Measurements from ENCODE around the gene BATF. TPM values are rescaled to one million over a fixed set of nuclear protein-coding genes. Genes with fewer than 3 reads are reported as not detected.

Gene BATF, protein sequence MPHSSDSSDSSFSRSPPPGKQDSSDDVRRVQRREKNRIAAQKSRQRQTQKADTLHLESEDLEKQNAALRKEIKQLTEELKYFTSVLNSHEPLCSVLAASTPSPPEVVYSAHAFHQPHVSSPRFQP
- 0.26 TPM in 1 of 2 replicates, not detected in the other for total RNA-seq

DNA sequence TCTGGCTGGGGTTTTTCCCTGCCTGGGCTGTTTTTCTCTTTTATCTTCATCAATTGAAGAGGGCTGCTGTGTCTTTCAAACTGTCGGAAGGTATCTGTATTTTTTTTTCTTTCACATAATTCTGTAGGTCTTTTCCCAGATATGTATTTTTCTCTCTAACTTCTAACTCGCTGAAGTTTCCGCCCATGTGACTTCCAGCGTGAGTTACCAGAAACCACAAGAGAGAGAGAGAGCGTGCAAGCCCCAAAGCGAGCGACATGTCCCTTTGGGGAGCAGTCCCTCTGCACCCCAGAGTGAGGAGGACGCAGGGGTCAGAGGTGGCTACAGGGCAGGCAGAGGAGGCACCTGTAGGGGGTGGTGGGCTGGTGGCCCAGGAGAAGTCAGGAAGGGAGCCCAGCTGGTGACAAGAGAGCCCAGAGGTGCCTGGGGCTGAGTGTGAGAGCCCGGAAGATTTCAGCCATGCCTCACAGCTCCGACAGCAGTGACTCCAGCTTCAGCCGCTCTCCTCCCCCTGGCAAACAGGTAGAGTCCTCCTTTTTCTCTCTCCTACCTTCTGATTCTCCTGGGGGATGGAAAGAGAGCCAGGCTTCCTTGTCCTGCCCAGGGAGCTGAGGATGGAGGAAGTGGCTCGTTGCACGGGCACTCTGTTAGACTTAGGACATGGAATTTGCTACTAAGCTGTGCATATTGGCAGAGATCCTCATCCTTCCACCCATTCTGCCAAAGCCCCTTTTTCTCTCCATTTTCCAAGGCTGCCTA, at the start of gene BATF:
Gene BATF (plus strand): TSS at position 246 of the 759 bp plus-strand sequence. CDS start 214 bp downstream, at position 460.

DNA sequence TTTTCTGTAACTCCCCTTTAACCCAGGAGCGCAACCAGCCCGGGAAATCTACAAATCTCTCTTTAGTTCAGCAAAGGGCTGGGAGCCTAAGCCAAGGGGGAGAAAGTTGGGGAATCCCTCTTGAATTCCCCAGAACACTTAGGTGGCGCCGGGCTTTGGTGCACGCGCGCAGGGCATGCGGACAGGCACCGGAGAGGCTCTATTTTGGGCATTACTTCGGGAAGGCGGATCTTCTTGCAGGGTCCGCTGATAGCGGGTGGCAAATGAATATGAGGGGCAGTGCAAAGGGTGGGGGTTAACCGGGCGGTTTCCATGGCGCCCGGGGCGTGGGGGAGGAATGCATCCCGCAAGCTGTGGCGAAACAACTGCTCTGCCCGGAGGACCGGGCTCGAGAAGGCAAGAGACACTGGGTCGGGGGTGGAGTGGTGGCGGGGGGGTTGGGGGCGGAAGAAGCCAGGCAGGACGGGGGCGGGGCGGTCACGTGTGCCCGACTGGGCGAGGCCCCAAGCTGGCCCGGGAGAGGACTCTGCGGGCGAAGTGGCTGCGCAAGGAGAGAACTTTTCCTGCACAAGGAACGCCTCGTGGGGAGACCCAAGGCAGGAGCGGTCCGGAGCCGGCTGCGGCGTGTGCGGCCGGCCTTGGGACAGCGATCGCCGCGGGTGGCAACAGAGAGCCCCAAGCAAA, 56.0 kb downstream of the BATF start, which contains the start of gene FLVCR2:
Gene FLVCR2 (plus strand): TSS at position 519 of the 684 bp plus-strand sequence. CDS start 353 bp downstream, outside the sequence.

Other genes starting within 250 kb of the BATF start
- gene FOS, start 243.6 kb upstream of the BATF start, total RNA-seq: 41.1 and 43.9 TPM in 2 replicates
- 33.9 and 47.5 TPM in 2 replicates for gene JDP2, start 94.4 kb upstream of the BATF start, total RNA-seq
- 0.69 and 3.1 TPM in 2 replicates for gene FLVCR2, start 56.2 kb downstream of the BATF start, total RNA-seq
- 5.3 and 5.6 TPM in 2 replicates for gene ERG28, start 138.4 kb downstream of the BATF start, total RNA-seq
- 23.3 and 26.5 TPM in 2 replicates for gene TTLL5, start 138.8 kb downstream of the BATF start, total RNA-seq